HG02885 (cell line): ENCODE measurements around the gene RABGGTA.

Experiments
- ATAC-seq: cut with Tn5 transposase; IDR thresholded peaks from one replicate; pipeline ENCODE4 v1.9.1; 2021; ENCODE audit warnings: mild to moderate bottlenecking; ENCODE audit not compliant: unreplicated experiment, poor library complexity

Gene RABGGTA

DNA sequence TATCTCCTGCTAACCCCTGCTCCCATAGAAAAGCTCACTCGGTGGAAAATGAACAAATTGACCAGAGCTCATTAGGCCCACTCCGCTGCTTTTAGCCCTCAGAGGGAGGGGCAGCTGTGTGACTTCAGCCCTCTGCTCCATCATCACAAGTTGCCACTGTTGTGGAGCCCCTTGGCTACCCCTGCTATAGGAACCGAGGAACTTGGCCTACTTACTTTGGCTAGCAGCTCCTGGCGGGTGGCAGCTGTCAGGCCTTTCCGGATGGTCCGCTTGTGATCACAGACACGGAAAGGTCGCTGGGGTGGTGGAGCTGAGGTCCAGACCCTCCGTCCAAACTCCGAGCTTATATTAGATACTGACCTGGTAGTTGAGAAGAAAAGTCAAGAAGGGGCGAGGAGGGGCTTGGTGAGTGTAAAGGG lies 35.8 kb upstream of the RABGGTA start:
- no peak for ATAC-seq

- no peak for ATAC-seq
These were observed 32.6 kb upstream of the RABGGTA start for GRCh38 chr14:24304019-24304387.

GRCh38 chr14:24300326-24300980 lies 29.1 kb upstream of the RABGGTA start:
- no peak for ATAC-seq

DNA sequence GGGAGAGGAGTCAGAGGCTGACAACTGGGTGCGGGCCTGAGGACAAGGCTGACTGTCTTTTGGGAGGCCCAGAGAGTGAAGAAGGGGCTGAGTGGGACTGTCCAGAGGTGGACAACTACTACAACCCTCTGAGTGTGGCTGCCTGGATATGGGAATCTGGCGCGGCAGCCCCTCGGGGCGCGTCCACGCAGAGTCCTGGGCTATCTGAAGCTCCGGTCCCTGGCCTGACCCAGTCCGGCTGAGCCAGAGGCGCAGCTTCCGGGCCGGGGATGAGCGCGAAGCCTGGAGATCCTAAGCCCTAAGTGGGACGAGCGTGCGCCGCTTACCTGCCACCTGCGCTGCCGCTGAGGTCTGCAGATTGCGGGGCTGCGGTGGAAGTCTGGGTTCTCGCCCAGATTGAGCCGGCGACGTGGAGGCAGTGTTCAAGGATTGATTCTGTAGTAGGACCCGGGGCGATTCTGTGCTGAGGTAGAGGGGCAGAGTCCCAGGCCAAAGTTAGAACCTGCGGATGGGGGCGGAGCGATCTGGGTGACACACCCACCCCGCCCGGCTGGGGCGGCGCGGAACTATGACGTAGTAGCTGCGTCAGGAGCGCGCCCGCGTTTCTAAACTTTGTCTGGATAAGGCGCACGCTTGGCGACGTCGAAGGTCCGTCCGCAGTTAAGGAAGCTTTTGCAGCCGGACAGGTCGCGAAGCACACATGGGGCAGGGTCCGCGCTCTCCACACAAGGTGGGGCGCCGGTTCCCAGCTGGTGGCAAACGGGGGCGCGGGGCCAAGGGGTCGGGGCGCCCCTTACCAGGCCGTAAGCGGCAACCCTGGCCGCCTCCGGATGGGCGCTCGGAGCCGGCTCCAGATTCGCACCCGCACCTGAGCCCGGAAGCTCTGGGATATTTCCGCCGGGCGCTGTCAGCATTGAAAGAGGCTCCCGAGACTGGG lies 28.1 kb upstream of the RABGGTA start, which contains the start of the genes DHRS1 and NOP9:
TSS of gene DHRS1 (minus strand) at position 526 of the 937 bp plus-strand sequence. CDS start 674 bp downstream, outside the sequence.
TSS of gene NOP9 (plus strand) at position 596 of the 937 bp plus-strand sequence. CDS start at position 701, 105 bp downstream.
- peak; percentile 78 for ATAC-seq

DNA sequence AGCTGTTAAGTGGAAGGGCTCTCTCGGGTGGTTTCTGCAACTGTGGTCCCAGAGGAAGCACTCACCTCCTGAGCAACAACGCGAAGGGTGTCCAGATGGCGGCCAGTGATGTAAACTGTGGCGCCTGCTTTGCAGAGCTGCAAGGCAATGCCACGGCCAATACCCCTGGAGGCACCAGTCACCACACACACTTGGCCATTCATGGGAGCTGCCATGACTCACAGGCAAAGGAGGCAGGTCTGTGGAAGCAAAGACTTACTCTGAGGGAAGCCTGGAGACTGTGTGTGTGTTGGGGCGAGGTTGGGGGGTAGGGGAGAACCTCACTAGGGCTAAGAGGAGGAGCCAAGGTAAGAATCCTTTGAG lies 27.5 kb upstream of the RABGGTA start:
- ATAC-seq: peak; percentile 4

DNA sequence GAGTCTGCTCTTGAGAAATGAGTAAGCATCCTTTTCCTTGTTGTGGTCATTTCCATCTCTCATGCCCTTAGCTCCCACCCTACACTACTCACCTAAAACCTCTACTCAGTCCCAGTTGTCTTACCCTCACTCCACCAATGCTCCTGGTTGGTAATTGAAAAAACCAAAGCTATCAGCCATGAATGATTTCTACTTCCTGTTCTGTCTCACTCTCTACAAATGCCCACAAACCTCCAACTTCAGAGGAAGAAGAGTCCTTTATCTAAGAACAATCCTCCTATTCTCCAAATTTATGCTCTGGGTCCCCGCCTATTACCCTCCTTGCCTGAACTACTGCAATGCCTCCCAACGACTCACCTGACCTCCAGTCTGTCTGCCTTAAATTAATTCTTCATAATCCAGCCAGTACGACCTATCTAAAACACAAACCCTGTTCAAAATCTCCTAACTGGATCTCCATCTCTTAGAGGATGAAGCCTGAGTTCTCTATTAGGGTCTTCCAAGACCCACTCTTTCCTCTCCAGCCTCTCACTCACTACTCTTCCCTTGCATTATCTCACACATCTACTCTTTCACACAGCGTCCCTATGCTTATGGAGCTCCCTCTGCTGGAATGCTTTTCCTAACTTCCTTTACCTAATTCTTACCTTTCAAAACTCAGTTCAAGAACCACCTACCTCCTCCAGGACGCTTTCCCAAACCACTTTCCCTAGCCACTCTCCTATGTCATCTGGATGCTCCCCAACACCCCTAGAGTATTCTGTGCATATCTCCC lies 26.0 kb upstream of the RABGGTA start:
- peak; percentile 3 for ATAC-seq

DNA sequence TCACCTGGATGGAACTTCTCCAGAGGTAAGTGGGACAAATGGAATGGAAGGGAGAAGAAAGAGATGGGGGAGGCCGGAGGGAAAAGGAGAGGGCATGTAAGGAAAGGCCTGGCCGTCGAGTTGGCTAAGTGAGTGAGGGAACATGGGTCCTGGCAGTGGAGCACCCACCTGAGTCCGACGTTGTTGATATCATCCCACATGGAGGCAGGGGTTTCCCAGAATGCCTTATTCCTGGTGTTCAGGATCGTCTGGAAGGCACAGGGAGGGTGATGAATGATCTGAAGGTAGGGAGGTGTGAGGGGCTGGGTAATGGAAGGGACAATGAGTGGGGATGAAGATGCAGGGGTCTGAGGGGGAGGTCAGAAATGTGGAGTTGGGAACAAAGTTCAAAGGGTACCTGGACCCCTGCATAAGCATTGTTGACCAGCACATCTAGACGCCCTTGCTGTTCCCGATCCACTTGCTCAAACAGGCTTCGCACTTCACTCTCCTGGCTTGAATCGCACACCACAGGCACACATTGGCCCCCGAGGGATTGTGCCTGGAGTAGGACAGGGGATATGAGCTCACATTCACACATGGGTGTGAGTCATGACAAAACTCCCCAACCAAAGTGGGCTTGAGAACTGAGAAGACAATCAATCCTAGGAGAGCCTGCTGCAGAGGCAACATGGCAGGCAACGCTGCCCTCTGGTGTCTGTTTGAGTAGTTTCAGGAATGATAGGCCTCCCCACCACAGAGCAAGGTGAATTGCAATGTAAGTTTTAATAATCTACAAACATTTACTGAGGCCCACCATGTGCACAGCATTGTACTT lies 25.2 kb upstream of the RABGGTA start:
- peak; percentile 58 for ATAC-seq

DNA sequence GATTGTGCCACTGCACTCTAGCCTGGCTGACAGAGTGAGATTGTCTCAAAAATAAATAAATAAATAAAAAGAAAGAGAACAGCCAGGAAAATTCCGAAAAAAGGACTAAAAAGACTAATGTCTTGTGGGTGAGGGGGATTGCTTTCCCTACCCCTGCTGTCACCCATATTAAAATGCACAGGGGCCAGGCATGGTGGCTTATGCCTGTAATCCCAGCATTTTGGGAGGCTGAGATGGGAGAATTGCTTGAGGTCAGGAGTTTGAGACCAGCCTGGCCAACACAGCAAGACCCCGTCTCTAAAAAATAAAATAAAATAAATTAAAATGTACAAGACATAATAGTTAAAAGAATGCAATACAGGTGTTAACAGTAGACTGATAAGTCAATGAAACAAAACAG lies 22.1 kb upstream of the RABGGTA start:
- no peak for ATAC-seq

GRCh38 chr14:24292118-24292807 lies 20.9 kb upstream of the RABGGTA start:
- no peak for ATAC-seq

GRCh38 chr14:24291446-24292117 lies 20.2 kb upstream of the RABGGTA start:
- ATAC-seq: no peak

- ATAC-seq: no peak
These were observed 19.3 kb upstream of the RABGGTA start for GRCh38 chr14:24290746-24291145.

GRCh38 chr14:24289649-24290280 lies 18.4 kb upstream of the RABGGTA start:
- ATAC-seq: peak; percentile 85

DNA sequence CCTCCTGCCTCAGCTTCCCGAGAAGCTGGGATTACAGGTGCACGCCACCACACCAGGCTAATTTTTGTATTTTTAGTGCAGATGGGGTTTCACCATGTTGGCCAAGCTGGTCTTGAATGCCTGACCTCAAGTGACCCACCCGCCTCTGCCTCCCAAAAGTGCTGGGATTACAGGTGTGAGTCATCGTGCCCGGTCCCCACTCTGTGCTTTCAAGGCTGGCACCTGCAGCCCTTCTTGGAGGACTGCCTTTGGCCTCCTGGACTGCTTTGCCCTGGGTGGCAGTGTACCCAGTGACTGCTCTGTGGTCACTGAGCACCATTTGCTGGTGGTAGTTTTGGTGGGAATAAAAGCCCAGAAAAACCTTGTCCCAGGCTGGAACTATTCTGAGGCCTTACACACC lies 15.6 kb upstream of the RABGGTA start:
- no peak for ATAC-seq

- no peak for ATAC-seq
These were observed 14.0 kb upstream of the RABGGTA start for GRCh38 chr14:24285351-24285750.

DNA sequence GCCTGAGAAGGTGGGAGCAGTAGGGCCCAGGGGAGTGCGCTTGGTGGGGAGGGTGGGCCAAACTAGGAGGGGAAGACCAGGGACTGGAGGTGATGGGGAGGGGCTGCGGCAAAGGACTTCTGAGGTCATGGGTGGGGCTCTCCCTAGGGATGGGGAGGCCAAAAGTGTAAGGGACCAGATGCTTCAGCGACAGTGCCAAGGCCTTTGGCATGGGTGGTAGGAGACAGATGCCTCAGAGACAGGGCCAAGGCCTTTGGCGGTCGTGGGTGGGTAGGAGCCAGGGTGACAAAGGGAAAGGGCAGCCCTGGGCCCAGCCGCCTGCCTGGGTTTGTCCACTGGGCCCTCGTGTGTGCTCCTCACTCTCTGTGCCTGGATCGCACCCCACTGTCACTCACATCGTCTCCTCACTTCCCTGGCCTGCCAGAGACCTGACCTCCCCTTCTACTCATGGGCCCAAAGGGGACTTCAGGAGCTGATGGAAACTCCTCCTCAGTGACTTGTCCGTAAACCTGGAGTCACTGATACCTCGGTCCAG lies 13.2 kb upstream of the RABGGTA start:
- no peak for ATAC-seq

DNA sequence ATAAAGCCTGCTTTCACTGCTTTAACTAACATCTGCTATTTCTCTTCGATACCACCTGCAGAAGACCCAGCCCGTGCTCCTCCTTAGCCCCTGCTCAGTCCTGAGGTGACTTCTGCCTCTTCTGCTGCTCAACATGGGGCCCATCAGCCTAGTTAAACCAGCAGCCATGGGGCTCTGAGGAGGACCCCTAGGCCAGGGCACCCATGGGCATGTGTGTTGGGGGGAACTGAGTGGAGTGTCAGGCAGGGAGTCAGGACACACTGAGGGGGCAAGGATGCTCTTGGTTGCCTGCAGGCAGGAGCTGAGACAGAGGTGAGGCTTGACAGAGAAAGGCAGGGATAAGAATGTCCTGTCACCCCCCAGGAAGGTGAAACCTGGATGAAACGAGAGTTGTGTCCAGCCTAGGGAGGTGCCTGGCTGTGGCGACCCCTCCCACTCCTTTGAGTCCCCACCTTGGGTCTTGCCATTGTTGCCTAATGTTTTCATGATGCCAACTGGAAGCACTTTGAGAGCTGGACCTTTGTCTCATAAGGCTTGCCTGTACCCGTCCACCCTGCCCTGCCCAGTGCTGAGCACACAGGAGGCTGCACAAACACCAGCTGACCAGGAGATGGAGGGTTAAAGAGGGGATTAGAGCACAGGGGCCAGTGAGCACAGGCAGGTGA lies 12.5 kb upstream of the RABGGTA start:
- no peak for ATAC-seq

GRCh38 chr14:24282736-24283135 lies 11.3 kb upstream of the RABGGTA start:
- no peak for ATAC-seq

- ATAC-seq: no peak
These were observed 10.2 kb upstream of the RABGGTA start for GRCh38 chr14:24281636-24282035.
